GM18907 (cell line): Measurements from ENCODE around the gene PPIL6.
"Not testable (repeated sequence)": the region's sequence is repeated elsewhere in the genome, so short reads cannot be mapped to it uniquely, and the experiment has no call there.

Source experiments
- ATAC-seq: cut with Tn5 transposase; IDR thresholded peaks from one replicate; pipeline ENCODE4 v1.9.1; 2021; ENCODE audit warnings: mild to moderate bottlenecking, moderate library complexity; ENCODE audit not compliant: unreplicated experiment

The PPIL6 gene

GRCh38 chr6:109369728-109370127 is 70.7 kb downstream of the PPIL6 start:
- ATAC-seq = no peak

GRCh38 chr6:109364382-109365078 is 75.9 kb downstream of the PPIL6 start:
- ATAC-seq = not testable (repeated sequence)

- no peak for ATAC-seq
Measured at GRCh38 chr6:109363753-109364152, 76.7 kb downstream of the PPIL6 start.

- no peak for ATAC-seq
Measured at GRCh38 chr6:109362102-109362884, 78.1 kb downstream of the PPIL6 start.

GRCh38 chr6:109360791-109361190 is 79.6 kb downstream of the PPIL6 start:
- no peak for ATAC-seq

GRCh38 chr6:109360281-109360680 is 80.1 kb downstream of the PPIL6 start:
- ATAC-seq = no peak

- no peak for ATAC-seq
Measured at GRCh38 chr6:109359248-109359647, 81.2 kb downstream of the PPIL6 start.

- ATAC-seq = no peak
Measured at GRCh38 chr6:109358204-109358603, 82.2 kb downstream of the PPIL6 start.

- no peak for ATAC-seq
Measured at GRCh38 chr6:109356237-109356636, 84.2 kb downstream of the PPIL6 start.

GRCh38 chr6:109351231-109352130 is 88.9 kb downstream of the PPIL6 start:
- no peak for ATAC-seq

- ATAC-seq = no peak
Measured at GRCh38 chr6:109349419-109349987, 90.9 kb downstream of the PPIL6 start.

- ATAC-seq = no peak
Measured at GRCh38 chr6:109348226-109348625, 92.2 kb downstream of the PPIL6 start.

- ATAC-seq = no peak
Measured at GRCh38 chr6:109347779-109348178, 92.6 kb downstream of the PPIL6 start.

- no peak for ATAC-seq
Measured at GRCh38 chr6:109345986-109346385, 94.4 kb downstream of the PPIL6 start.

- ATAC-seq = no peak
Measured at GRCh38 chr6:109344226-109344625, 96.2 kb downstream of the PPIL6 start.

- no peak for ATAC-seq
Measured at GRCh38 chr6:109343518-109343917, 96.9 kb downstream of the PPIL6 start.

GRCh38 chr6:109342911-109343310 is 97.5 kb downstream of the PPIL6 start:
- ATAC-seq = no peak

GRCh38 chr6:109342506-109342905 is 97.9 kb downstream of the PPIL6 start:
- no peak for ATAC-seq

- no peak for ATAC-seq
Measured at GRCh38 chr6:109340811-109341210, 99.6 kb downstream of the PPIL6 start.
